Esophagus muscularis mucosa (tissue), 3 donors: ENCODE data around the gene DHRS7C.

ENCODE experiments used
- POLR2A ChIP-seq: fragments of 450-650 bp; IDR thresholded peaks from one replicate; pipeline ENCODE4 v1.6.1; 2017; ENCODE audit warnings: antibody characterized with exemption, moderate library complexity, mild to moderate bottlenecking, low read depth
- POLR2AphosphoS5 ChIP-seq, 2 donors: sonication (generic); formaldehyde crosslinking; IDR thresholded peaks; one replicate each; pipeline ENCODE4 v1.6.1; 2017; ENCODE audit warnings: antibody characterized with exemption in 2 of 2
- TF ChIP-seq, protein P1 (sequence below), 3 experiments: fragments of 200-600 bp in 2 of 3; fragments of 450-650 bp in 1 of 3; sonication (generic) in 2 of 3; IDR thresholded peaks; one replicate each; pipeline ENCODE4 v1.5.1; 2017 to 2019; ENCODE audit warnings: antibody characterized with exemption in 3 of 3, mild to moderate bottlenecking in 2 of 3, moderate library complexity in 1 of 3

DNA sequence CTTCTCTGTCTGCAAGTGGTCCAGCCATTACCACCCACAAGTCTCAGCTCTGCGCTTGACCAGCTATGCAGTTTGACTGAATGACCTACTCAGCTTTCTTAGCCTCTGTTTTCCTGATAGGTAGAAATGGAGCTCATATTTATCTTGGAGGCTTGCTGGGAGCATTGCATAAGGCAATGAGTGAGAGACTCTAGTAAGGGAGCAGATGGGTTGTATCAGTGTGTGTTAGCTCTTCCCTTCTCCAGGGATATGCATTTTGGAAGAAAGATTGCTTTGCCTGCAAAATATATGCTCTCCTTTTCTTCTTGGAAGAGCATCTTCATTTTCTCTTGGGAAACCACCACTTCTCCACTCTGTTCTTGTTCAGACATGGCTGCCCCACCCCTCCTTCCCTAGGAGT is 26.1 kb downstream of the DHRS7C start:
- TF ChIP-seq, protein P1, sequence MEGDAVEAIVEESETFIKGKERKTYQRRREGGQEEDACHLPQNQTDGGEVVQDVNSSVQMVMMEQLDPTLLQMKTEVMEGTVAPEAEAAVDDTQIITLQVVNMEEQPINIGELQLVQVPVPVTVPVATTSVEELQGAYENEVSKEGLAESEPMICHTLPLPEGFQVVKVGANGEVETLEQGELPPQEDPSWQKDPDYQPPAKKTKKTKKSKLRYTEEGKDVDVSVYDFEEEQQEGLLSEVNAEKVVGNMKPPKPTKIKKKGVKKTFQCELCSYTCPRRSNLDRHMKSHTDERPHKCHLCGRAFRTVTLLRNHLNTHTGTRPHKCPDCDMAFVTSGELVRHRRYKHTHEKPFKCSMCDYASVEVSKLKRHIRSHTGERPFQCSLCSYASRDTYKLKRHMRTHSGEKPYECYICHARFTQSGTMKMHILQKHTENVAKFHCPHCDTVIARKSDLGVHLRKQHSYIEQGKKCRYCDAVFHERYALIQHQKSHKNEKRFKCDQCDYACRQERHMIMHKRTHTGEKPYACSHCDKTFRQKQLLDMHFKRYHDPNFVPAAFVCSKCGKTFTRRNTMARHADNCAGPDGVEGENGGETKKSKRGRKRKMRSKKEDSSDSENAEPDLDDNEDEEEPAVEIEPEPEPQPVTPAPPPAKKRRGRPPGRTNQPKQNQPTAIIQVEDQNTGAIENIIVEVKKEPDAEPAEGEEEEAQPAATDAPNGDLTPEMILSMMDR (IDR thresholded peaks at IDR 0.05) = no peak
- no peak for TF ChIP-seq POLR2A
- no peak for TF ChIP-seq POLR2AphosphoS5 (IDR thresholded peaks at IDR 0.05)
